ENCODE measurements around the gene EPC1.
"Not testable (repeated sequence)": the region's sequence is repeated elsewhere in the genome, so short reads cannot be mapped to it uniquely, and the experiment has no call there.

Gene EPC1

GRCh38 chr10:32346551-32347362, at the start of gene EPC1:
TSS of gene EPC1 (minus strand) at chr10:32347158. CDS start at chr10:32346915, 243 bp downstream.
- DNase-seq: peak; percentile 85 to 87

- no peak for DNase-seq
Observed at GRCh38 chr10:32393911-32394310, 47.0 kb upstream of the EPC1 start.

- DNase-seq: not testable (repeated sequence)
Observed at GRCh38 chr10:32392284-32392683, 45.3 kb upstream of the EPC1 start.

DNA sequence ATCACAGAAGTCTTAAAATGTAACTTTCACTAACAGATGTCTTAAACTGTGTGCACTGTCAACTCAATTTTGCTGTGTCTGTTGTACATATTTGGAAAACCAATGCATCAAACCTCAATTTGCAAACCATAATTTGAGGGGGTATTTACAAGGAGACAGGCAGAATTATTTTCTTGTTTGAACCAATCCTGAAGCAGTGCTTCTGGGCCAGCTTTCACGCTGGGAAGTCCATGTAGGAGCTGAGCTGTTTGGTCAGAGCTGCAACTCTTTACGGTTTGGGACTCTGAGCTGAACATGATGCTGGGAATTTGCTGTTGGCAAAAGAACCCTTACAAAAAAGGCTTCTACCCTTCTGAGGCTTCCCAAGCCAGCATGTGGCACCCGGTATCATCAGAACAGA, 43.2 kb upstream of the EPC1 start:
- no peak for DNase-seq

DNA sequence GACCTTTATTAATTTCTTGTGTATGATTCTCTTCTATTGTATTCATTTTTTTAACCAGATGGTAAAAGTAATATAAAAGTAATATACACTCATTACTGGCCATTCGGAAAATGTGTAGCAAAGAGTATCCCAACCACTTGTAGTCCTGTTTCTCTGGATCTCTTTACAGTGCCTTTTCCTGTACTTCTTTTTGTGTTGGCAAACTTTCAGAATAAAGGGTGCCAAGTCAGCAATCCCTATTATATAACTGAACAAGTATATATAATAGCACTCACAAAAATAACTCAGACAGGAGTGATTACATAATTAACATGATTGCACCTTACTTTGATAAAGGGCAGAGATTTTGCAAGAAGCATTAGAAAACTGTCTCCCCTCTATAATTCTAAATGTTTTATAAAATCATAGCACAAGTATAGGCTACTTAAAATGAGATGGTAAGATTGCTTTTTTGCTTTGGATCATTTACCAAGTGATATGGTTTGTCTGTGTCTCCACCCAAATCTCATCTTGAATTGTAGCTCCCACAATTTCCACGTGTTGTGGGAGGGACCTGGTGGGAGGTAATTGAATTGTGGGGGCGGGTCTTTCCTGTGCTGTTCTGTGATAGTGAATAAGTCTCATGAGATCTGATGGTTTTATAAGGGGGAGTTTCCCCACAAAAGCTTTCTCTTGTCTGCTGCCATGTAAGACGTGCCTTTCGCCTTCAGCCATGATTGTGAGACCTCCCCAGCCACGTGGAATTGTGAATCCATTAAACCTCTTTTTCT, 41.5 kb upstream of the EPC1 start:
- peak in 1 of 2 donors; percentile 8 for DNase-seq

GRCh38 chr10:32386623-32387260, 39.8 kb upstream of the EPC1 start:
- DNase-seq: no peak

GRCh38 chr10:32384171-32384570, 37.2 kb upstream of the EPC1 start:
- DNase-seq: no peak

GRCh38 chr10:32381165-32381564, 34.2 kb upstream of the EPC1 start:
- no peak for DNase-seq

DNA sequence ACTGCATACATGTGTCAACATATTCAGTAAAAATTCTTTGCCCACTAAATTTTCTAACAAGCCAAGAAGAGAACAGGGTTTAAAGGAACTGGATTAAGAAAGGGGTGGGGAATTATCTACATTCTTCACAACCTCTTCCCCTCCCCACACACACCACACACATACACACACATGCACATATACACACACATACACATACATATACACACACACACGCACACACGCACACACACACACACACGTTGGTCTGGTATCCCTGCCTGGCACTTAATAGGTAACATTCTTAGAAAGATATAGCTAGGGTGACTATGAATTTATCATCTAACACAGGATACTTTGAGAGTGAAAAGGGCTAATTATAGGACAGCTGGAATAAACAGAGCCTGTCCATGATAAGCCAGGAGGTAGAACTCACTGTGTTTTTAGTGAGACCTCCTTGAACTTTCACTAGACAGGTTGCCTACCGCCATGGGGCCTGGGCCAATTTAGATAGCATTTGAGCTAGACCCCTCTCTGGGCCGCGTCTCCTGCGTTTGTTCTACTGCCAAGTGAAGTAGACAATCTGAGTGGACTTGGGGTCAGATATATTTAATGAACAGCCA, 33.1 kb upstream of the EPC1 start:
- no peak for DNase-seq

DNA sequence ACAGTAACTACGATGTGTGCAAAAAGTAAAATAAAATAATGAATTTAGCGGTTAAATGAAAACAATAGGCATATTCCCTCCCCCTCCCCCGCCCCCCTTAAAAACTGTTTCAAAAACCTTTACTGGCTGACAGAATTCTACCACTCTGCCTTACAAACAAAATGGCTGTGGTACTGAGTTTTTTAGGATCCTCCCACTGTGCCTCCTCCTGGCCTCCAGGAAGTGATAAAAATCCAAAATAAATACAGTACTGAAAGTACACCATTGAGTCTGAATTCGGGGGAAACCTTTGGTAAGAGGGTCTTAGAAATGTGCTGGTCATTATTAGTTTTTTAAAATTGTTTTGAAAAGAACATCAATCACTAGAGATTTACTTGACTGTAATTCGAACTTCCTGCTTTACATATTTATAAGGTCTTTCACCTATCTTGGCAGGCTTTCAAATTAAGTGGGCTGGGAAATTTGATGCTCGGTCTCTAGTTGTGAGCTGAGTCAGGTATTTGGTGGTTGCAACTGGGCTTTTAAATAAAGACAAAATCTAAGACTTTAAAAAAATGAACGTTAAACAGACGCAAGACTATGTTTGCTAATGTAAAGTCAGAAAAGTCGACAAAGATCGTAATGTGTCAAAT, 32.5 kb upstream of the EPC1 start:
- DNase-seq: peak; percentile 16 to 37

GRCh38 chr10:32378363-32379317, 31.7 kb upstream of the EPC1 start:
- DNase-seq: peak; percentile 88

GRCh38 chr10:32377458-32378259, 30.7 kb upstream of the EPC1 start:
- DNase-seq: peak; percentile 13 to 22

DNA sequence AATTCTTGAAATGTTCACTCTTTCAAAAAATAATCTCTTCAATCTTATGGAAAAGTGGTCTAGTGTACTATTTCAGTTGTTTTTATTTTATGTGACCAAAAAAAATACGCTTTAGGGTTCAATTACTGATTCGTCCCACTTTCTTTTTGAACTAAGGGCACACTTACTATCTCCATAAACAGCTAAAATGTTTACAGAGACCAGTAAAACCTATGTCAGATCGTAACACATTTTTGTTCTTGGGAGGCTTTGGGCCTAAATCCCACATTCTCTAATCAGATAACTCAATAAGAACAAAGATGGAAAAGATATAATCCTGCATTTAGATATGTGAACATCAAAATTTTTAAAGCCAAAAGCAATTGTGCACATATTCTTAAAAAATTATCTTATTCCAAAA, 29.8 kb upstream of the EPC1 start:
- DNase-seq: no peak

DNA sequence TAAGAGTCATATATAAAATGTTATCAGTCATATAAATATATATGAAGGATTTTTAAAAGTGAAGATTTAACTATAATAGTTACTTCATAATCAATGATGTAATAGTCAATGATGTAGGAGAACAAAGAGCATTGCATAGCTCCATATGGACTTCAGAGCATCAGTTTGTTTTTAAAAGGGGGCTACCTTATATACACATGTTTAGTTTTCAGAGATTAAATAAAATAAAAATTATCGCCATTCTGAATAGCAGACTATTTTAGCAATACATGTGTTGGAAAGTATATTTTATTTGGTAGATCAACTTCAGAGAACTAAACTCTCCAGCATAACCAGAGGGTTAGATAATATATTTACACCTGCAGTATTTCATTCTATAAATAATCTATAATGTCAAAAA, 29.1 kb upstream of the EPC1 start:
- DNase-seq: no peak

GRCh38 chr10:32375631-32376030, 28.7 kb upstream of the EPC1 start:
- no peak for DNase-seq

DNA sequence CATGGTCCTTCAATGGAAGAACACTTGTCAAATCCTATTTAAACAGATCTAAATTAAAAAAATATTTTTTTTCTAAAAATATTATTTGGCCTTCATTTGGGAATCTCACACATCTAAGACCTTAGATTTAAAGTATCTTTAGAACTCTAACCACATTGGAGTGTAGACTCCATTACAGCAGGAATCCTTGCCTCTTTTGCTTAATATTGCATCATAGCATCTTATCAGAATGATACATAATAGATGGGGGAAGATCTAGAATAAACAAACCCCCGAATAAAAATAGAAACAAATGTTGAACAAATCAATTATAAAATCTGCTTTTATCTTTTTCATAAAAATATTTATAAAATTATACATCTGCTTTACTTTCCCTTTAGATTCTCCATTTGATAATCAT, 27.6 kb upstream of the EPC1 start:
- no peak for DNase-seq

GRCh38 chr10:32373496-32373895, 26.5 kb upstream of the EPC1 start:
- DNase-seq: no peak

DNA sequence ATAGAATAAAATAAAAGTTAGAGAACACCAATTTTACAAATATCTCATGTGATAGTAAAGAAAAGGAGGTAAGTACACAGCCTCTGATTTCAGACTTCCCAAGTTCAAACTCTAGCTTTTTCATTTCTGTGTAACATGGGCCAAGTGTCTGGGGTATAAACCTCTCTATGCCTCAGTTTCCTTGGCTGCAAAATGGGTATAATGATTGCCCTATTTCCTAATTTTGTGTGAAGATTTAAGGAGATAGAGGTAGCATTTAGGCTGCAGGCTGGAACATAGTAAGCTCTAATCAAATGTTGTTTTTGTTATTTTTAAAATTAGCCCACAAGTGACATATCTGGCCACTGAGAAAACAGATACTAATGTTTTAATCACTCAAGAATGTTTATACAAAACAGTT, 26.1 kb upstream of the EPC1 start:
- DNase-seq: no peak

DNA sequence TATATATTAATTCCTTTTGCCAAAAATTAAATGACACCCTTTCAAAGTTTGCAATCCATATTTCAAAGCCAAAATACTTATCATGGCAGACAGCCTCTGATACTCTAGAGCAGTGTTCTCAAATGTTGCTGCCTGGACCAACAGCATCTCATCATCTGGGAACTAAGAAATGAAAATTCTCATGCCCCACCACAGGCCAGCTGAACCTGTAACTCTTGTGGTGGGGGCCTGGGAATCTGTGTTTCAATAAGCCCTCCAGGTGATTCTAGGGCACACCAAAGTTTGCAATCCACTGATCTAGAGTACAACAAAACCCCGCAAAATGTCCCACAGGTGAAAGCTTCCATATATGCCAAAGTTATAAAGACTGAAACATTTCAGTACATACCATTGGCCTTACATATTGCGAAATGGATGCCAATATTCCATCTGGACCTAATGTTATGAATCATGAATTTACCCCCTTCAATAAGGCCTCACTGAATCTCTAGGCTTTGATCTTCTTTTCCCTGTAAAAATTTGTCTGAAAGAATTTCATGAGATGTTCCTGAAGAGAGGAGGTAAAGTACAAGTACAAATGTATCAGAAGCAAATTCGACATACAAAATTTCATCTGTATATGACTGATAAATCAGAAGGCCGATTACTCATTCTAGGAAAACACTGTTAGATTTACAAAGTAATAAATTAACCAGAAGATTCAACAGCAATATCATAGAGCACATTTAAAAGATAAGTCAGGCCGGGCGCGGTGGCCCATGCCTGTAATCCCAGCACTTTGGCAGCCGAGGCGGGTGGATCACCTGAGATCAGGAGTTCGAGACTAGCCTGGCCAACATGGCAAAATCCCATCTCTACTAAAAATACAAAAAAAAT, 25.3 kb upstream of the EPC1 start:
- DNase-seq: no peak

DNA sequence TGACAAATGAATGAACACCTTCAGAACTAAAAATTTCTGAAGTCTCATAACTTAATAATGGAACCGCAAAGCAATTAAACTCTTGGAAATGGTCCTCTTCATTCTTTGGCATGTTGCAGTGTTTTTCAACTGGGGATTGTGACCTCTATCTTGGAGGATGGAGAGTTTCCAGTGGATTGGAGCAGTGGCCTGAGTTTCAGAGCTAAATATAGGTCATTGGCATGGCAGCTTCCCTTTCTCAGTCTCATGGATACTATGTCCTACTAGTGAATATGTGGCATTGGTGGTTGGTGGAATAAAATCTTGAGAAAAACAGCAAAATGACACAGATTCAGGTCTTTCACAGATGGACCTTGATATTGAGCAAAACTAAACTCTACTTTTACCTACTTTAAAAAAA, 24.1 kb upstream of the EPC1 start:
- DNase-seq: no peak
